CD14-positive monocyte (primary cell): ENCODE results near the gene MARCHF4. TPM values are rescaled to one million over a fixed set of nuclear protein-coding genes. Genes with fewer than 3 reads are reported as not detected.

Experiments used
- DNase-seq, 3 donors: peaks; one replicate each; pipeline ENCODE4 v3.0.0-alpha.2; 2011 to 2022
- H2AFZ ChIP-seq: 2 replicates; pipeline ENCODE4 v1.6.0; 2012; ENCODE audit warnings: mild to moderate bottlenecking, low read depth, low read length, inconsistent platforms; ENCODE audit not compliant: insufficient read depth, poor library complexity, severe bottlenecking
- H3K27ac ChIP-seq, 2 donors: 1 replicate in 1 of 2; 2 replicates in 1 of 2; pipeline ENCODE4 v1.5.1; 2012 to 2013; ENCODE audit warnings: low read length in 2 of 2, control low read depth in 1 of 2, inconsistent platforms in 1 of 2, low read depth in 1 of 2, mild to moderate bottlenecking in 1 of 2
- H3K27me3 ChIP-seq, 2 donors: one replicate each; pipeline versions ENCODE4 v1.6.0 to v1.6.1; 2011 to 2013; ENCODE audit warnings: low read length in 2 of 2; ENCODE audit not compliant: control insufficient read depth in 2 of 2, insufficient read depth in 2 of 2
- H3K36me3 ChIP-seq, 2 donors: replicated peaks in 1 of 2; 1 replicate in 1 of 2; 2 replicates in 1 of 2; pipeline versions ENCODE4 v1.5.1 to v1.6.1; 2012 to 2013; ENCODE audit warnings: low read length in 2 of 2, control low read depth in 1 of 2, inconsistent platforms in 1 of 2, mild to moderate bottlenecking in 1 of 2; ENCODE audit not compliant: insufficient read depth in 2 of 2, control insufficient read depth in 1 of 2
- H3K4me1 ChIP-seq, 2 donors: 1 replicate in 1 of 2; 2 replicates in 1 of 2; pipeline versions ENCODE4 v1.5.1 to v1.6.1; 2012 to 2013; ENCODE audit warnings: low read length in 2 of 2, control low read depth in 1 of 2, inconsistent platforms in 1 of 2, mild to moderate bottlenecking in 1 of 2, moderate library complexity in 1 of 2; ENCODE audit not compliant: insufficient read depth in 2 of 2, control insufficient read depth in 1 of 2
- H3K4me2 ChIP-seq: replicated peaks from 2 replicates; pipeline ENCODE3; 2012; ENCODE audit warnings: low read length, moderate library complexity, mild to moderate bottlenecking; ENCODE audit not compliant: poor library complexity, severe bottlenecking; ENCODE audit errors: extremely low read depth
- H3K4me3 ChIP-seq, 3 experiments: fragments of 200-600 bp in 1 of 3; sonication (generic) in 1 of 3; replicated peaks in 1 of 3; 1 replicate in 2 of 3; 2 replicates in 1 of 3; pipeline ENCODE4 v1.5.1; 2011 to 2013; ENCODE audit warnings: low read length in 3 of 3, mild to moderate bottlenecking in 3 of 3, control low read depth in 2 of 3, low read depth in 2 of 3, inconsistent platforms in 1 of 3, moderate library complexity in 1 of 3
- H3K79me2 ChIP-seq: 2 replicates; pipeline ENCODE4 v1.6.0; 2012; ENCODE audit warnings: mild to moderate bottlenecking, control low read depth, inconsistent platforms, low read length, moderate library complexity; ENCODE audit not compliant: insufficient read depth
- H3K9ac ChIP-seq: 2 replicates; pipeline ENCODE4 v1.6.0; 2017; ENCODE audit warnings: low read length, mild to moderate bottlenecking; ENCODE audit not compliant: insufficient read depth, poor library complexity, severe bottlenecking
- H3K9me3 ChIP-seq, 2 donors: replicated peaks in 1 of 2; 1 replicate in 1 of 2; 2 replicates in 1 of 2; pipeline versions ENCODE4 v1.5.1 to v1.6.1; 2012 to 2013; ENCODE audit warnings: low read length in 2 of 2, control low read depth in 1 of 2; ENCODE audit not compliant: control insufficient read depth in 1 of 2, insufficient read depth in 1 of 2
- H4K20me1 ChIP-seq: 2 replicates; pipeline ENCODE4 v1.6.0; 2012; ENCODE audit warnings: mild to moderate bottlenecking, low read length, control low read depth, moderate library complexity; ENCODE audit not compliant: insufficient read depth
- H3K27ac Mint-ChIP-seq, 7 donors: one replicate each; pipeline ENCODE4 v1.8.0; 2020; ENCODE audit warnings: mild to moderate bottlenecking in 7 of 7, mixed read lengths in 7 of 7, moderate library complexity in 6 of 7, inconsistent platforms in 2 of 7
- H3K27me3 Mint-ChIP-seq, 3 donors: one replicate each; pipeline ENCODE4 v1.8.0; 2021 to 2022; ENCODE audit warnings: low read depth in 3 of 3, mild to moderate bottlenecking in 3 of 3, mixed read lengths in 3 of 3, moderate library complexity in 3 of 3, inconsistent platforms in 1 of 3
- H3K36me3 Mint-ChIP-seq, 2 donors: one replicate each; pipeline ENCODE4 v1.8.0; 2020; ENCODE audit warnings: mixed read lengths in 2 of 2, inconsistent platforms in 1 of 2, mild to moderate bottlenecking in 1 of 2
- H3K4me1 Mint-ChIP-seq: one replicate; pipeline ENCODE4 v1.8.0; 2020; ENCODE audit warnings: mild to moderate bottlenecking, mixed read lengths
- H3K4me3 Mint-ChIP-seq, 2 donors: one replicate each; pipeline ENCODE4 v1.8.0; 2020; ENCODE audit warnings: mild to moderate bottlenecking in 2 of 2, mixed read lengths in 2 of 2, moderate library complexity in 1 of 2
- H3K9me3 Mint-ChIP-seq, 7 donors: one replicate each; pipeline ENCODE4 v1.8.0; 2020 to 2022; ENCODE audit warnings: mixed read lengths in 7 of 7, mild to moderate bottlenecking in 6 of 7, moderate library complexity in 6 of 7, inconsistent platforms in 2 of 7
- CTCF ChIP-seq: fragments of 200-600 bp; IDR thresholded peaks from one replicate; pipeline ENCODE4 v1.8.0; 2022; ENCODE audit warnings: antibody characterized with exemption, mild to moderate bottlenecking
- WGBS: methylation state at CpG from one replicate; pipeline ENCODE4 v1.1.5; 2013; ENCODE audit warnings: missing lambda C conversion rate; ENCODE audit not compliant: insufficient coverage; 5-methylcytosine and 5-hydroxymethylcytosine counted together
- intact Hi-C, 2 donors: fragments of 100-400 bp; cut with micrococcal nuclease; formaldehyde crosslinking; loops; one replicate each; pipeline versions ENCODE4 v1.15.0 to v1.15.1; 2023
- polyA plus RNA-seq, 3 donors: library from polyadenylated mRNA; depleted of rRNA in 1 of 3; unstranded in 2 of 3; stranded (reverse) in 1 of 3; fragments of 300-500 nt in 2 of 3; fragments of >200 nt in 1 of 3; fragmentation: Illumina TruSeq in 2 of 3; gene quantifications; 1 replicate in 2 of 3; 2 replicates in 1 of 3; pipeline ENCODE4 v1.2.3, GENCODE V29; 2012 to 2021

MARCHF4 gene
- polyA plus RNA-seq, 3 donors, result not detected

DNA sequence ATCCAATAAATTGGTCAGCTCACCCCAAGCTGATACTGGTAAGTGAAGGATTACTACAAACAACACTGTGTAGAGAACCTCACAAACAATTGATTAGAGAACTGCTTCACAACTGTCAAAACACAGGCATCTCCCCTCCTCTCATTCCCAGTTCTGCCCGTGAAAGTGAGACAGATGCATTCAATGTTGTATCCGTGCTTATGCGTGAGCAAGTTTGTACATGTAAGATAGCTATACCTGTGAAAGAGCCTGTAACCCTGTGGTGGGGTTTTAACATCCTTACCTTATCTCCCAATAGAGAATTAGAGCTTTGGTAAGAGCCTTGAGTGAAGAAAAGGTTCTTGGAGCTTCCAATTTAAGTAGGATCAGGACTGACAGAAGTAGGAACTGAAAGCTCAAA is 9.1 kb downstream of the MARCHF4 start:
- H3K79me2 ChIP-seq, result no peaks in the 10 kb centered on the region
- DNase-seq, result no peak
- no peak overlapping the region for H3K4me3 Mint-ChIP-seq
- no peaks in the 10 kb centered on the region for H3K4me1 ChIP-seq
- H3K4me1 Mint-ChIP-seq, result peaks cover 6% of the 10 kb centered on the region
- no peak overlapping the region for H2AFZ ChIP-seq
- no peaks in the 10 kb centered on the region for H4K20me1 ChIP-seq
- no peaks in the 10 kb centered on the region for H3K36me3 ChIP-seq
- peaks cover 0 to 2% (median 0%) of the 10 kb centered on the region in 7 donors for H3K9me3 Mint-ChIP-seq
- TF ChIP-seq CTCF, result no peak
- no CpG with 5 or more reads among the region's 3 CpGs for WGBS
- no peak overlapping the region for H3K27ac ChIP-seq
- no peaks in the 10 kb centered on the region for H3K36me3 Mint-ChIP-seq
- H3K4me3 ChIP-seq, result no peak overlapping the region
- no peak overlapping the region for H3K9ac ChIP-seq
- peaks cover 3 to 8% of the 10 kb centered on the region in 2 donors for H3K27me3 ChIP-seq
- H3K4me2 ChIP-seq, result no peak overlapping the region
- peaks cover 7 to 26% (median 9%) of the 10 kb centered on the region in 3 donors for H3K27me3 Mint-ChIP-seq
- H3K27ac Mint-ChIP-seq, result no peak overlapping the region
- H3K9me3 ChIP-seq, result no peaks in the 10 kb centered on the region
- intact Hi-C loops, result no loop called here

DNA sequence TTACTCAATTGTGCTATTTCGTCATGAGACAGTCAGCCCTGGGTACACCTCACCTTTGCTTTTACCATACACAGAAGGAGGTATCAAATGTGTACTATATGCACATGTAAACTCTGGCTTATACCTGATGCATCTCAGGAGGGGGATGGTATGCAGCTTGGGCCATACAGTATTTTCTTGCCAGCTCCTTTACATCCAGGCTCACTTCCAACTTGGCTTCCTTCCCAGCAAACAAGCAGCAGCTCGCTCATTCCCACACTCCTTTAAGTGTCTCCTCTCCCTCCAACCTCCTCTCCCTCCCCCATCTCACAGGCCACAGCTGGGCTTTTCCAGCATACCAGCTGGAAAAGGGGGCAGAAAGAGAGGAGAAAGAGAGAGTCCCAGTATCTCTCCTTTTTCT is 9.6 kb downstream of the MARCHF4 start:
- Histone ChIP-seq H3K9me3 (no peaks in the 10 kb centered on the region), H3K4me1 (no peaks in the 10 kb centered on the region), H4K20me1 (no peaks in the 10 kb centered on the region), H3K9ac (no peak overlapping the region), H3K4me3 (no peak overlapping the region), H2AFZ (no peak overlapping the region), H3K36me3 (no peaks in the 10 kb centered on the region), H3K27ac (no peak overlapping the region), H3K4me2 (no peak overlapping the region), H3K27me3 (peaks cover 2 to 8% of the 10 kb centered on the region in 2 donors), H3K79me2 (no peaks in the 10 kb centered on the region)
- no peak for DNase-seq
- Mint-ChIP-seq H3K27me3 (peaks cover 4 to 21% (median 5%) of the 10 kb centered on the region in 3 donors), H3K9me3 (peaks cover 0 to 2% (median 0%) of the 10 kb centered on the region in 7 donors), H3K36me3 (no peaks in the 10 kb centered on the region), H3K27ac (no peak overlapping the region), H3K4me3 (no peak overlapping the region), H3K4me1 (peaks cover 6% of the 10 kb centered on the region)
- intact Hi-C loops, result no loop called here
- no CpG with 5 or more reads among the region's 2 CpGs for WGBS
- no peak for TF ChIP-seq CTCF
